TTC549 (cell line): Measurements from ENCODE around the gene ADM2.

ENCODE experiments used
- FAIRE-seq: peaks from 2 replicates; lab custom pipeline; 2012; peaks lifted over from hg19 to GRCh38; lab: Jason Lieb, UNC

Gene ADM2

GRCh38 chr22:50485221-50486131, 4.1 kb downstream of the ADM2 start:
- no peak for FAIRE-seq

DNA sequence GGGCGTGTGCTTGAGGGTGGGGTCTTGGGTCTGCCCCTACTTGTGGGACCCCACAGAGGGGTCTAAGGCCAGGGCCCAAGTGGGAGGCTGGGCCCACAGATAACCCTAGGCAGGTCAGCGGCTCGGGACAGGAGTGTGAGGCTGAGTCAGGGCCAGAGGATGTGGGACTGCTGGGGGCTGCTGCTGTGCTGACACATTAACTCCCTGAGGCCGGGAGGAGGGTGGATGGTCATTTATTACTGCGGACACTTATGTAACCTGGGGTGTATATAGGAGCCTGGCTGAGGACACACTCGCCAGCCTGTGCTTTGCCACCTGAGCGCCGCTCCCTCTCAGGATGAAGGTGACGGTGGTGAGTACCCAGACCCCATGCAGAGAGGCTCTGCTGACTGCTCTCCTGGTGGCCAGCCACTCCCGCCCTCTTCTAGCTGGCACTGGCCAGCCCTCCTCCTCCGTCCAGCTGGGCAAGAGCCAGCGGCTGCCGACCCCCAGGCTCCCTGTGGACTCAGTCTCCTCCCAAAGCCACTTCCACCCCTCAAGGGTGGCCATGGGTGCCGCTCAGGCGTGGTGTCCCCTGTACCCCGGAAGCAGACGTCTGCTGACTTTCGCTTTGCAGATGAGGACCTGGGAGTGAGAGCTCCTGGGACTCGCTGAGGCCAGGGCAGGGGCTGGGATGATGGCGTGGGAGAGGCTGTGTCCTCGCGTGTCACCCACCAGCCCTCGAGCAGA, 5.4 kb downstream of the ADM2 start, which contains the start of gene MIOX:
MIOX (plus strand) TSS at position 299 of the 729 bp plus-strand sequence; CDS start at position 338, 39 bp downstream.
- no peak for FAIRE-seq

- no peak for FAIRE-seq
Observed at GRCh38 chr22:50487290-50488005, 6.1 kb downstream of the ADM2 start.

GRCh38 chr22:50488006-50488677, 6.8 kb downstream of the ADM2 start:
- FAIRE-seq, result no peak

- FAIRE-seq, result no peak
Observed at GRCh38 chr22:50488886-50489285, 7.5 kb downstream of the ADM2 start.

GRCh38 chr22:50489363-50490243, 8.3 kb downstream of the ADM2 start:
- no peak for FAIRE-seq

DNA sequence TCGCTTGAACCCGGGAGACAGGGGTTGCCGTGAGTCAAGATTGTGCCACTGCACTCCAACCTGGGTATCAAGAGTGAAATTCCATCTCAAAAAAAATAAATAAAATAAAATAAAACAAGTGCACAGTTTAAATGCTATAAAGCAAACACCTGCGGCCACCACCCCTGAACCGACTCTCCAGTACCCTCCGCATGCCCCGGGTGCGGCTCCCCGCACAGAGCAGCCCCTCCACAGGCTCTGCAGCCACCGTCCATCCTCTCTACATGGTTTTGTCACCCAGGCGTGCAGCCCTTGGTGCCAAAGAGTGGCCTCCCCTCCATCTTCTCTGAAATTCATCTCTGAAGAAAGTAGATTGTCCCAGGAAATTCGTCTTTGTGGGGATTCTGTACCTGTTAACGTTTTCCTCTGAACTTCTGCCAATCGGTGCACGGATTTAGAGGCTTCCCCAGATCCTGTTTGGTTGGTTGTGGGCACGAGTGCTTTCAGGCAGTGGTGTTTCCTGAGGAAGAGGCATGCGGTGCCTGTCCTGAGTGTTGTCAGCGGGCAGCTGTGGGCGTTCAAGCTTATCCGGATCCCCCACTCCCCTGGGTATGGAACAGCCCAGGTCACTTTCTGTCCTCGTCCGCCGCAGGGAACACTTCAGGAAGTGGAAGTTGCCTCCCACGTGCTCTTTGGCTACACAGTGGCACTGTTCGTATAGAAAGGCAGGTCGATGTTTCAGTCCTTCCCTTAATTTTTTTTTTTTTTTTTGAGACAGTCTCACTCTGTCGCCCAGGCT, 9.4 kb downstream of the ADM2 start:
- FAIRE-seq, result no peak

DNA sequence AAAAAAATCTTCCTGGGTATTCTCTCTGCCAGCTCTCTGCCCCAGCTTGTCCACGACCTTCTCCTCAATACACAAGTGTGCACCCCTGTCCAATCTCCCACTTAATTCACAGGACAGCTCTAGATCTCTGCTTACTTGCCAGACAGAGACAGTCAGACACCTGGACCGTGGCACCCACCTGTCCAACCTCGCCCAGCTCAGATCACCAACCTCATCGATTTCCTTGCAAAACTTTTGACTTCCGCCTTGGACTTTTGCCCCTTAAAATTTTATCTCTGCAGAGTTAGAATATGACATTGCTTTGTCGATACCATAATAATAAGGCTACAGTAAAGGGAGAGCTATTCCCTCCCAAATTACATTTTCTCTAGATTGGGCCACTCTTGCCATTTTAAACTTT, 15.8 kb downstream of the ADM2 start:
- FAIRE-seq, result no peak

GRCh38 chr22:50498322-50498890, 17.1 kb downstream of the ADM2 start:
- peak; percentile 72 for FAIRE-seq

DNA sequence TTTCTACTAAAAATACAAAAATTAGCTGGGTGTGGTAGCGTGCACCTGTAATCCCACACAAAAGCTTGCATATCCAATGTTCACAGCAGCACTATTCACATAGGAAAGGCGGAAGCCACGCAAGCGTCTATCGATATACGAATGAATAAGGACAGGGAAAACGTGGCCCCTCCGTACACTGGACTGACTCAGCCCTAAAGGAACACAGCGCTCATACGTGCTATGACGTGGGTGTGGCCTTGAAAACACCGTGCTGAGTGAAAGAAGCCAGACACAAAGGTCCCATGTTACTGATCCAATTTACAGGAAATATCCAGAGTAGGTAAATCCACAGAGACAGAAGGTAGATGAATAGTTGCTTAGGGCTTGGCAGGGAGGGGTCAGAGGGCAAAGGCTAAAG, 19.1 kb downstream of the ADM2 start:
- FAIRE-seq, result no peak

DNA sequence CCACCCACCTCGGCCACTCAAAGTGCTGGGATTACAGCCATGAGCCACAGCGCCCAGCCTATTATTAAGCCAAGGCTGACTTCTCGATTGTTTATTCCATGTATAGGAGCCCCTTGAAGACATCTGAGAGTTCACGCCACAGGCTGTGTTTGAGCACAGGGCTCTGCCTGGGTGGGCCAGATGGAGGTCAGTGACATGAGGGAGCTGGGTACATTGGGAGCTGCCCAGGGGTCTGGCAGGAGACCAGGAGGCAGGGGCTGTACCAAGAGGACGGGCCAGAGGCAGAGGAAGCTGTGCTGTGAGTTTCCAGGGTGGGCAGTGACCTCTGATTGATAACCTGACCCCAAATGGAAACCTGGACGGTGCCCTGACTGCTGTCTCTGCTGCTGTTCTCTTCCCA, 20.8 kb downstream of the ADM2 start:
- no peak for FAIRE-seq

DNA sequence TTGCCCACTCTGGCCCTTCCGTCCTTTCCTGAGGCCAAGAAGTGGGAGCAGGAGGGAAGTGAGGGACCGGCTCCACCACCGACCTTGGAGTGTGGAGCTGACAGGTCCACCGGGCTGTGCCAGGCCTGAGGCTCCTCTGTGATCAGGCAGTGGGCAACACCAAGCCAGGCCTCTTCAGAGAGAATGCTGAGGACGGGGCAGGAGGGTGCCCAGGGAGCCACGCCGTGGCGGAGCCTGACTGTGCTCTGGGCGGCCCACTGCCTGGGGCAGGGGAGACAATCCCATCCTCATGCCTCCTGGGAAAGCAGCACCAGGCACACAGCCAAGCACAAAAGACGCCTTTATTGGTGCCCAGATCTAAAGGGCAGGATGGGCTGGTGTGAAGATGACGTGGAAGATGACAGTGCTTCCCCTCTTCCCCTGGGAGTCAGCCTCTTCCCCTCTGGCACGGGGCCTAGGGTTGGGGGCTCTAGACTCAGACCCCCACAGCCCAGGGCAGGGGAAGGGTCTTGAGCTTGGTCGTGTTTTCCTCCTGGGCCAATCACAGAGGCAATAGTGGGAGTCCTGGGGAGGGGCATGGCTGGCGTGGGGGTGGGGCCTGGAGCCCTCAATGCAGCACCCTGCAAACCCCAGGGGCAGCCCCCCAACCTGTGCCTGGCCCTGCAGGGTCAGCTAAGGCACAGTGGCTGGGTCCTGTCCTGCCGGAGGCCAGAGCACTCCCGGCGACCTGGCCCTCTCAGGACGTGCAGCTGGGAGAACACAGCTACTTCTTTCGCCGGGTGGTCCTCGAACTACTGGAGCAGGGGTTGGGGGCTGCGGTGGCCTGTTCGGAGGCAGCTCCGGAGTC, 21.5 kb downstream of the ADM2 start:
- FAIRE-seq, result no peak

DNA sequence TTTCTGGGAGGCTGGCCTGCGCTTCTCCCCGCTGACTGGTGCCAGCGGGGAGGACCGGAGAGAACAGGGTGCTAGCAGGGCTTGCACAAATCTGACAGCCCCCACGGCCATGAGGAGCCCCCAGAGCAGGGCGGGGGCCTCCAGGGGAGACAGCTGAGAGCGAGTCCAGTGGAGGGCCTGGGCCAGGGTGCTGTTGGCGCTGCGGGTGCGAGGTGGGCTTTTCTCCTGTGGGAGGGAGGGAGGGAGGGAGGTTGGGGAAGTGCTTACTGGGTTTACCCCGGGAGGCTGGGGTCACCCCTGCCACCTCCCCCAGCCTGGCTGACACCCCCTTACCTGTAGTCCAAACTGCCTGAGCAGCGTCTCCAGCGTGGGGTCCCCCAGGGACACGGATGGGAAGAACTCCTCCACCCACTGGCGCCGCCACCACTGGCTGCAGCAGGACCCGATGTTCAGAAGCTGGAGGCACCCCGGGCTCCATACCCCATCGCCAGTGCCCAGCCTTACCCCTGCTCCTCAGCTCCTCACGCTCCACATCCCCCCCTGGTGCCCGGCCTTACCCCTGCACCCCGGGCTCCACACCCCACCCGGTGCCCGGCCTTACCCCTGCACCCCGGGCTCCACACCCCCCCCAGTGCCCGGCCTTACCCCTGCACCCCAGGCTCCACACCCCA, 22.3 kb downstream of the ADM2 start:
- no peak for FAIRE-seq

- FAIRE-seq, result no peak
Observed at GRCh38 chr22:50504369-50505211, 23.2 kb downstream of the ADM2 start.

DNA sequence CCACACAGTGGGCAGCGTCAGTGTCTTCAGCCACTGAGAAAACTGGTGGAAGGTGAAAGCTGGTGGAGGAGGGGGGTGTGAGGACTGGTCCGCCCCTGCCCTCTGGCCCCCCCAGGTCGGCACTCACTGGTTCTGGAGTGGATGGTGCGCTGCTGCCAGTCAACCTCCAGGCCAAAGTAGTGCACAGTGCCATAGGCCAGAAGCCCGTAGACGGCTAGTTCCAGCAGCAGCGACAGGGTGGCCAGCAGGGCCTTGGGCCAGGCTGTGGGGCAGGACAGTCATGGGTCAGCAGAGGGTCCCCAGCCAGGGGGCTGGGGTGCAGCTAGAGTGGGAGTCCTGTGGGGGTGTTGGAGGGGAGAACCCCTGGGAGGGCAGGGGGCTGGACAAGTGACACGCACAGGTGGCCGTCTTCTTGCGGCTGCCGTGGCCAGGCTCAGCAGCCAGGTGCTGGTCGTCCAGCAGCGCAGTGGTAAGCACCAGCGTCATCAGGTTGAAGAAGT, 24.0 kb downstream of the ADM2 start:
- no peak for FAIRE-seq

- FAIRE-seq, result no peak
Observed at GRCh38 chr22:50505776-50506610, 24.6 kb downstream of the ADM2 start.
